DMS53 treated with DMSO at 0.1 percent for 48 hours (cell line): Measurements from ENCODE around the gene ADSS2.

Source experiments
- DNase-seq: peaks from one replicate; lab custom pipeline; 2025; ENCODE audit not compliant: unreplicated experiment; lab: John Stamatoyannopoulos, UW

ADSS2 gene

DNA sequence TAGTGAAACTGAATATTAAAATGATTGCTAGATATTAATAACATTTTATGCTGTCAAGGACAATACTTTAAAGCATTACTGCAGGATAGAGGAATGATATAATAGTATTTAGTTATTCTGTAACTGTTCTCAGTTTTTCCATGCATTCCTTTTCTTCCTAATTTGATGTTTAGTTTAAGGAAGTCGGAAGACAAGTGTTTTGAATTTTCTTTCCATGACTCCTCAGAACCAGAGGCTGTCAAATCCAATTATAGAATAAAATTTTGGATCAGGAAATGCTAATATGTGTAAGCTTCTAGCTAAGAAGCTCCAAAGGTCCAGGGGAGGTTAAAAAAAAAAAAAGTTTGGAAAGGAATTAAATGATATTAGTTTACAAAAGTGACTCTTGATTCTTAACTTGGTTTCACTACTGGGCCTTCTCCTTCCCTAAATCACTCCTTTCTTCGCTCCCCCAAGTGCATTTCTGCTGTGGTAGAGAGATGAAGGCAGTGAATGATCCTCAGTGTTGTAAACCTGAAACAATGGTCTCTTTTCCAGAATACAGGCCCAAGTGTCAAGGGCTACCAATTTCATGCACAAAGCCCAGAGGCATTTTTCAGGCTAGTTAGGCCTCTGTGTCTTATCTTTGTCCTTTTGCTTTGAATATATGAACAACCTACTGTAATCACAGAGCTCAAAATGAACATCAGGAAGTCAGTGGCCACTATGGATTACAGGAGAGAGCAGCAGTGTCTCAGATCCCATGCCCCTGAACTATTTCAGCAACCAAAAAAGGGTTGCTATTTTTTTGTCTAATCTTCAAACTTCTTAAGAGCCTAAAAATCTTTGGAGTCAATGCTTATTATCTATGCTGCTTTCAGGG, 6.2 kb downstream of the ADSS2 start:
- DNase-seq = no peak

DNA sequence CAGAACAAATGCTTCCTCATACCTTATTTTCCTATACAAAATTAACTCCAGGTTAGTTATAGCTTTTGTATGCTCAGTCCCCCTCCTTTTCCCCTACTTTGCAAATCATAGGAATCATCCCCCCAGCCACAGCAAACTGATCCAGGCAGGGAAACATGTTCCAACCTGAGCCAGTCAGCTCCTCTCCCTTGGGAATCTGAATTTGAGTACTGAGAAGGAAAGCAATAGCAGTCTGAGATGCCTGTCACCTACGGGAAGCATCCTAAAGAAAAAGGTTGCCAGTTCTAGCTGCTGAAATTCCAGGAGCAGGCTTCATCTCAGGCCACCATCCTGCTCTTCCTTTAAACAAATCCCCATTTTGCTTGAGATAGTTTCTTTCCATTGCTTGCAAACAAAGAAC, 6.9 kb downstream of the ADSS2 start:
- DNase-seq = no peak

DNA sequence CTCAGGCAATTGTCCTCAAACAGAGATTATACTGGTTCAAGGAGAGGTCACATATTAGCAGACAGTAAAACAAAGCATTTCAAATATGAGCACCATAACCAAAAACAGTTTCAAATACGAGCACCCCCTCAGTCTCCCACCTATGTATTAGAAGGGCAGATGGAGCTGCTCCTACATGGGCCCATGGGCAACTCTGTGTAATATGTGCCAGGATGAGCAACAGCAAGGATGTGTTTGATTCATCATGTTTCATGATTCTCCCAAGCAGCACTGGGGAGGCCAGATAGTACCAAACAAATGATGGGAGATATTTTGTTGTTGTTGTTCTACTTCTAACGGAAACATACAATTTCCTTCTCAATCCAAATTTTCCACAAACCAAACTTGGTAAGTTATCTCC, 8.9 kb downstream of the ADSS2 start:
- no peak for DNase-seq

DNA sequence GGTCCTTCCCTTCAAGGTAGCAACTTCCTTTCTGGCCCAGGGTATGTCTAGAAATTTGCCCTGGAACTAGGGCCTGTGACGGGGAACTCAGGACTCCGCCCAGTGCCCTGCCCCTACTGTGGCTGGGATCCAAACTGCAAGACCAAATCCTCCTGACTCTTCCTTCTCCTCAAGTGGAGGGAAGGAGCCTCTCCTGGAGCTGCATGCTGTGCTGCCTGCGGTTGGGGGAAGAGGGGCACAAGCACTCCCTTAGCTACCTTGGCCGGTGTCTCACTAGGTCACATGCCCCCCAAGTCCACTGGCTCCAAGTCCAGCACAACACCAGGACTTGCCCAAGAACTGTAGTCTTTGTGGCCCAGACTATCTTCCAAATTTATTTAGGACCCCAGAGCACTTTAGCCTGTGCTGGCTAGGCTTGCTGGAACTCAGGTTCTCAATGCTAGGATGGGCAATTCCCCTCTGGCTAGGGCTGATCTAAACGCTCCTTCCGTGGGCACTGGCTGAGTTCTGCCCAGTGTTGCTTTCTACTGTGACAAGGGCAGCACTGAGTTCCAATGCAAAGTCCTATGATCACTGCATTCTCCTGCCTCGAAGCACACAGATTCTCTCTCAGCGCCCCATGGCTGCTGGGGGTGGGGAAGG, 12.2 kb downstream of the ADSS2 start:
- no peak for DNase-seq

DNA sequence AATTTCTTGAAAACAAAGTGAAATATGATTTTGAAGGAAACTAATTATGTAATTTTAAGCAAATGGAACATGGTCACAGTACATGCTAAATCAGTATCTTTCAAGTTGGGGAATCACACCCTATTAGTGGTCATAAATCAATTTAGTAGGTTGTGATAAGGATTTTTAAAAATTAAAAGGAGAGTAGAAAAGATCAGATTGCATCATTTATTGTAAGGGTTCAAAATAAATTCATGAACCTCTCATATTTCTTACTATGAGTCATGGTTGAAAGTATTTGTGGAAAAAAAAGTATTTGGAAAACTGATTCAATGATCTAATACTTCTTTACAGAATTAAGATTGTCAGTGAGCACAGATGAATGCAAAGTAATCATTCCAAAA, 14.6 kb downstream of the ADSS2 start:
- DNase-seq = no peak

DNA sequence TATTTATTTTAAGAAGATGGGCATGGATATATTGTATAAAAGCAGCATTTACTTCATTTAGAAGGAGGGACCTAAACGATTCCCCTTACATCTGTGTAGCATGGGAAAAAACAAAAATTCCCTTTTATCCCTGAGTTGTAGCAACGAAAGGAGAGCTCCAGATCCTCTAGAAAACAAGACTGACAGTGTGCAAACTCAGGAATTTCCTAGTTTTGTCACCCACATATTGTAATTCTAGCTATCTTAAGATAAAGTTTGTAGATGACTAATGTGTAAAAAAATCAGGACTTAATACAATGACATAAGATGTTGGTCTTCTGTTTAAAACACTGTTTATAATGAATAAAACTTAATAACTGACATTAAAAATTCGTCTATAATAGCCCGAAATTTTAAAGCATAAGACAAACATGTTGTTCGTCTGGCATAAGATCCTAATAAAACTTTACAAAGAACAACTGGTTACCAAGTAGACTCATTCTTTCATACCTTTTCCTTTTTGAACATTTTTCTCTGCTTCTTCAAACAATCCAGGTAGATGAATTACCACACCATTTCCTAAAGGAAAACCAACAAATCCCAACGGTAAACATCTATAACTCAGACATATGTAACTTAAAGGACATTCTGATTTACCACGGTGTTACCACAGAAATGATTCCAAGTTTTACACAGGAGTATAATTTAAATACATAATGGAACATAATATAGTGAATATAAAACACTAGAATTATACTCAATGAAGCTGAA, 15.2 kb downstream of the ADSS2 start:
- DNase-seq = no peak

DNA sequence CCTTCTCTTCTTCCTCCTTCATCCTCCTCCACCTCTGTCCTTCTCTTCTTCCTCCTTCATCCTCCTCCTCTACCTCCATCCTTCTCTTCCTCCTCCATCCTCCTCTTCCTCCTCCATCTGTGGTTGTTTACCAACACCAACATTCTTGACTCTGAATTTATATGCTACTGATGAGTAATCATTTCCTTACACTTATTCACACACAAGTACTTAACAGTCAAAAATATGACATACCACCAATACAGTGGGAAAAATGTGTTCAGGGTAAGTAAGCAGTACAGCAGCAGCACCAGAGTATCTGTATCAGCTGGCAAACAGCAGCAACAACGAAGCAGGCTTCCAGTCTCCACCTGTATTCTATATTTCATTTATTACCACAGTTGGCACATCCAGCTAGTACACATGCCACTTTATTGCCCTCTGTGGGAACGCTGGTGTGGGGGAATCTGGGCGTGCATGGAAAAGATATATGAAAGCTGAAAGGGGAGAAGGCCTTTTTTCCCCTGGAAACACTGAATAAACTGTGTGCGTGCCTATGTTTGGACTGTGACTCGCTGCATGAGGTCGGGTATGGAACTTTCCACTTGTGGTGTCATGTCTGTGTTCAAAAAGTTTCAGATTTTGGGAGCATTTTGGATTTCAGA, 16.0 kb downstream of the ADSS2 start:
- no peak for DNase-seq

DNA sequence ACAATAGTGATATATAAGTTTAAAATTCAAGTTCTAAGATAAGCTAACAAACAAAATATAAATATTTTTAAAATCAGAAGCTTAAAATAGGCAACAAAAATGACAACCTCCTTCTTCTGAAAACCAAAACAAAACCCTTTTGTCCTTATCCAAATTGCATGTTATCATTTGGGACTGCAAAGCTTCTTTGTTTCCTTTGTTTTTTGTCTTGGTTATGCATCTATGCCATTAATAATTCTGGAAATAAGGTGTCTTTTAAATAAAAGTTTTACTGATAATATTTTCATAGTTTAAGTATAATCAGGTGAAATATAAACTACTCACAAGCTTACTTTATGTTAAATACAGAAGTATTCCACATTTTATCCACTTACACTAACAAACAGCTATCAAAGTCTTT, 20.5 kb downstream of the ADSS2 start:
- DNase-seq = no peak

DNA sequence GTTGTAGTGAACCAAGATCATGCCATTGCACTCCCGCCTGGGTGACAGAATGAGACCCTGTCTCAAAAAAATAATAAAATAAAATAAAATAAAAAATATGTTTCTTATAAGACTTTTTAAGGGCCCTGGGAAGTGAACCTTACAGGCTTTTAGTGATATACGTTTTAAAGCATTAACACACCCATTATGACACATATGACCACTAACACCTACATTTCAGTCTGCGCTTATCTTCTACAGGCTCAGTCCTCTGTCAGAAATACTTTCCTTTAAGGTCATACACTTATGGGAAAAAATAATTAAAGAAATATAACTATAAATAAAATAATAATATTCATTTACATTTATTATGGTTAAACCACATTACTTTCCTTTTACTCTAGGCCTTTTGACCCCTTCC, 21.9 kb downstream of the ADSS2 start:
- DNase-seq = no peak

DNA sequence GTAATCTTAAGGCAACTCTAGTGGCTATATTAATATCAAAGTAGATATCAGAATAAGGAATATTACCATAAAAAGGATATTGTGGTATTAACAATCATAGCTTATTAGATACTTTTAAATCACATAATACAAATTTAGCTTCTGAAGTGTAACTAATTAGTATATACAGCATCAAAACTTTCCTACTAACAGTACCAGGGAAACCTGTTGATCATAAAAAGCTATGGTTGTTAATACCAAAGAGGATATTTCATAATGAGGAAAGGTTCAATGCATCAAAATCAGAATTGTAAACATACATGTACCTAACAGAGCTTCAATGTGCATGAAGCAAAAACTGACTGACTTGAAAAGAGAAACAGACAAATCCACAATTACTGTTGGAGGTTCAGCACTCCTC, 24.1 kb downstream of the ADSS2 start:
- no peak for DNase-seq

DNA sequence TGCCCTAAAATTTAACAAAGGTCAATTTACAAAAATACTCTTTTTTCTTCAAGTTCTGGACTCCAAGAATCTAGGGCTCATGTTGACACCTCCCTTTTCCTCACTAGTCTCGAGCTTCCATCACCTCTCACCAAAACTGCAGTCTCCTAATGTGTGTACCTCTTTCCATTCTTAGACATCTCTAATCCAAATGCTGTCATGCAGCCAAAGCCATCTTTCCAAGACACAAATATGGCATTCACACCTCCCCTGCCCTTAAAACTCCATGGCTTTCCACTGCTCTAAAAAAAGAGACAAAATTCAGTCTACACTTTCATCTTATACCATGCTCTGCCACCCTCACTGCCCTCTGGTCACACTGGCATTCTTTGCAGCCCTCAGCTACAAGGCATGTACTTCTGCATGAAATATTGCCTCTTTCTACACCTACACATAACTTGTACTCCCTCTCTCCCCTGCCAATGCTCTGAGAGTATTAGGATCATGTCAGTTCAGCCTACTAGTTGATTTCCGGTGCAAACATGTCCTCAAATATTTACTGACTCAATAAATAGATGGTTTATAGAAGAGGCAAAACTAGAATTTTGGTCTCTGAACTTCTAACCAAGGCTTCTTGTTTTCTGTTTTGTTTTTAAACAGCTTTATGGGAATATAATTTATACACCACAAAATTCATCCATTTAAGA, 26.9 kb downstream of the ADSS2 start:
- DNase-seq = no peak

DNA sequence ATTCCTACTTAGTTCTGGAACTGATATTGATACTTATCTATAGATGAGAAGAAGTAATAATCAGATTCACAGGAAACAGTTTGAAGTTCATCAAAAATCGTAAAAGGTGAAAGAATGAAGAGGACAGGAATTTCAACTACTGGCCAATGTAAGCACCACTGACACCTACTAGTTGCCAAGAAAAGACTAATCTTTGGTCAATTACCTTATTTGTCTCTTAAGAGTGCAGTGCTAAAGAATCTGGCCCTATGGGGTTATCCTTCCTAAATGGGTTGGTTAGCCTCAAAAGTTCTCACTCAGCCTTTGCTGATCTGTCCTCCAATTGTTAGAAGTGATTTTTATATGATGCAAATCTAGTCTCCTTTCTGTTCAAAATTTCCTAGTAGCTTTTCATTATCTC, 29.5 kb downstream of the ADSS2 start:
- no peak for DNase-seq

DNA sequence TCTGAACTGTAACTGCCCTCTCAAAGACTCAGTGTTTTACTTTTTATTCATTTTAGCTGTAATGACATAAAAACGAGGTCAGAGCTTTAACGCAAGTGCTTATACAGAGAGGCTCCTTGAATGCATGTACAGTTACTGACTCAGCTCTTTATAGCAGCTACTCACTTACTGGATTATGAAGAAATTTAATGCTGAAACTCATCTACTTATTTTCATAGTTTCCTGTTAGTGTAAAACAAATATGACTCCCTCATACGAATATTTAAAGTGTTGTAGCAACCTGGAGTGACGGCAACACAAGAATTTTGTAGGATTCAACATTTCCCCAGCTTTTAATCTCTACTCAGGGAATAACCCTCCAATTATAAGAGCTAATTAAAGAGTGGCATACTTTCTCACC, 32.7 kb downstream of the ADSS2 start:
- DNase-seq = no peak

DNA sequence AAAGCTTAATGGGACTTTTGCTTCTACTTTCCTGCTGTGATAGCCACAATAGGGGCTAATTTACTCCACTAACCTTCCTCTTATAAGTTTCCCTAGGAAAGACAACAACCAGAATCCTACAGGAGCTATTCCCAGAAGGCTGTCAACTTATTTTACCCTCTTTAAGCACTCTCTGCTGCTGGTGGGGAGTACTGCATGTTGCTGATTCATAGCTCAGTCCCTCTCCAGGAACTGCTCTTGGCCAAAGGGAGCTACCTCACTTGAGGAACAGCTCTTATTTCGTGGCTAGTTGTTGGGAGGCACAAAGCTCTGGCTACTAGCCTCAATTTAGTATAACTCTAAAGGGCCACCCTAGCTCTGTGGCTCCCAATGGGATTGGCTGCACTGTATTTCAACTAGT, 37.2 kb downstream of the ADSS2 start:
- no peak for DNase-seq

DNA sequence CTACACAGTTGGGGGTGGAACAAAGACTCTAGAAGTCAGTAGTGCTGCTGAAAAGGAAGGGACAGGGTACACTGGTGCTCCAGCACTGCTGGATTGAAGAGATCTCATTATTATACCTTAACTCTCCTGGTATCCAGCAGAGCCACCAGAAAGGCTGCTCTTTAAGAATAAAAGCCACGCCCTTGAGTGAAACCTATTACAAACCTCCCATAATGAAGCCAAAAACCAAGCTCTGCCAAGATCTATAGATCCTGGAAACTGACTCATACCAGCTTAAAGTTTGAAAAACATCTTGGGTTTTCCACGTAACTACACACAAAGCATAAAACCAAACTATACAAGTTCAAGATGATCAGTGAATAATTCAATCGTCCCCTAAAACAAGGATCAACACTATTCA, 38.0 kb downstream of the ADSS2 start:
- DNase-seq = no peak

DNA sequence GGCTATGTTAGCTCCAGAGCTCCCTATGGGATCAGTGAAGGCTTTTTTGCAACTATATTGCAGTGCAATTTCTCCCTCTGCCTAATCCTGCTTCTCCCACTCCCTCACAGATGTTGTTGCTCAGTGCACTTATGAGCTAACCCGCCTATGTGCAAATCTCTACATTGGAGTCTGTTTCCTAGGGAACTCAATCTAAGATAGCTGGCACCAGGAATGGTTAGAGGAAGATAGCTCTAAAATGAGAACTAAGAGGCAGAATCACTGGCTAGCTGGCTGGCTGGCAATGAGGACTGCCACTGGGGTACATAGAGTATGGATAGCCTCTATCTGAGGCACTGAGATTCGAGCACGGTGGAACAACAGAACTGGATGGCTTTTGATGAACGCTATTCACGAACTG, 39.5 kb downstream of the ADSS2 start:
- DNase-seq = no peak

DNA sequence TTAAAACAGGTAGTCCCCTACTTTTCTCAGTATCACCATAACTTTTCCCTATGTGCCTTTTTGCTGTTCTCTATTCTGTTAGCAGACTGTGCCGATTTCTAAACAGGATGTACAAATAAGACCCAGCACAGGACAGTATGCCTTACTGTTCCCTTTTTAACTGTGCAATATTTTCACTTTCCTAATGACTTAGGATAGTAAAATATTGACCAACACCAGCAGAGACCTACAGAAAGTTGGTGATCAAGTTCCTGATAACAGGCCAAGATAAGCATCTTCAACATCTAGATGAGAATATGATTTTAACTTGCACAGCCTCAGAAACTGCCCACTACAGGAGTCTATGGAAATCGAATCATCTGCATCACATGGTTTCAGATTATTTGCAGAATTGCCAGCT, 42.0 kb downstream of the ADSS2 start:
- DNase-seq = no peak

DNA sequence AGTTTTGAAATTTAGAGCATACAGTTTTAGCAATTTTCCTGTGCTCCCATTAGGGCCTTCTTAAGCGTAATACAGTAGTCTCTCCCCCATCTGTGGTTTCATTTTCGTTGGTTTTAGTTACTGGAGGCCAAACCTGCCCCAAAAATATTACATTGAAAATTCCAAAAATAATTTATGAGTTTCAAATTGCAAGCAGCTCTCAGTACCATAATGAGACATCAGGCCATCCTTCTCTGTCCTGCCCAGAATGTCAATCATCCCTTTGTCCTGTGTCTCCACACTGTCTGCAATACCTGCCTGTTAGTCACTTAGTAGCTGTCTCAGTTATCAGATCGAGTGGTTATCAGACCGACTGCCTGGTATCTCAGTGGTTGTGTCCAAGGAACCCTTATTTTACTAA, 45.4 kb downstream of the ADSS2 start:
- DNase-seq = no peak

DNA sequence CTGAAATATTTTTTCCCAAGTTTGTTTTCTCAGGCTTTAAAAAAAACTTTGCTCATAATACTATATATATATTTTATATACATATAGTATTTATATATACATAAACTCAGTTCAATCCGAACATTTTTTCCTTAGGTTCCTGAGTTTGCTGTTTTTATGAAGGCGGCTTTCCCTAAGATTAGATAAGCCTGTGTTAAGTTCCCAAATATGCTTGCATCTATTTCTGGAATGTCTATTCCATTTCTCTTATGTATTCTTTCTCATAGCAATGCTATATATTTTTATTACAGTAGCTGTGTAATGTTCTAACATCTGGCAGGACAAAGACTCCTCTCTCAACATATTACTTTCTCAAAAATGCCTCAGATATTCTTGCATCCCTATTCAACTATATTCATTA, 45.9 kb downstream of the ADSS2 start:
- DNase-seq = no peak

DNA sequence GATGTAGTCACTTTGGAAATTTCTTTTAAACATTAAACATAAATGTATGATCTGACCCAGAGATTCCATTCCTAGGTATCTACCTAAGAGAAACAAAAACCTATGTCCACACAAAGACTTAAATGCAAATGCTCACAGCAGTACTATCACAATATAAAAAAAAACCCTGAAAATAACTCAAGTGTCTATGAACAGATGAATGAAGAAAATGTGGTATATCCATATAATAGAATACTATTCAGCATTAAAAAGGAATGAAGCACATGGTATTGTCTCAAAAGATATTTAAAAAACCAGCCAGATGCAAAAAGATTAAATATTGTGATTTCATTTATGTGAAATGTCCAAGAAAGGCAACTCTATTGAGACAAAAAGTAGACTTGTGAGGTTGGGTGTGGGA, 48.3 kb downstream of the ADSS2 start:
- no peak for DNase-seq

DNA sequence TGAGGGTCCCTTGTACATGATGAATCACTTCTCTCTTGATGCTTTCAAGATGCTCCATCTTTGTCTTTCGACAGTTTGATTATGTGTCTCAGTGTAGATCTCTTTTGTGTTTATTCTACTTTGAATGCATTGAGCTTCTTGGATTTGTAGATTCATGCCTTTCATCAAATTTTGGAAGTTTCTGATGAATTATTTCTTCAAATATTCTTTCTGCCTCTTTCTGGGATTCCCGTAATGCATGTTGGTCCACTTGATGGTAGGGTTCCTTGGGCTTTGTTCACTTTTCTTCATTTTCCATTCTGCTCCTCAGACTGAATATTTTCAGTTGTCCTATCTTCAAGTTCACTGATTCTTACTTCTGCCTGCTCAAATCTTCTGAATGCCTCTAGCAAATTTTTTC, 50.7 kb downstream of the ADSS2 start:
- DNase-seq = no peak
